GM12864 (cell line): ENCODE measurements around the gene FGFR3.

ENCODE experiments used
- DNase-seq: peaks from one replicate; pipeline ENCODE4 v3.0.0-alpha.2; 2011; ENCODE audit warnings: low read depth
- H3K4me3 ChIP-seq: 2 replicates; pipeline ENCODE4 v1.5.1; 2011; ENCODE audit warnings: mild to moderate bottlenecking, low read depth, low read length, control low read depth
- TF ChIP-seq, protein P1 (sequence below): IDR thresholded peaks from 2 replicates; pipeline ENCODE4 v1.5.1; 2011; ENCODE audit warnings: low read depth, mild to moderate bottlenecking, moderate library complexity, low read length, control low read depth, inconsistent platforms; ENCODE audit errors: missing control alignments

The FGFR3 gene

DNA sequence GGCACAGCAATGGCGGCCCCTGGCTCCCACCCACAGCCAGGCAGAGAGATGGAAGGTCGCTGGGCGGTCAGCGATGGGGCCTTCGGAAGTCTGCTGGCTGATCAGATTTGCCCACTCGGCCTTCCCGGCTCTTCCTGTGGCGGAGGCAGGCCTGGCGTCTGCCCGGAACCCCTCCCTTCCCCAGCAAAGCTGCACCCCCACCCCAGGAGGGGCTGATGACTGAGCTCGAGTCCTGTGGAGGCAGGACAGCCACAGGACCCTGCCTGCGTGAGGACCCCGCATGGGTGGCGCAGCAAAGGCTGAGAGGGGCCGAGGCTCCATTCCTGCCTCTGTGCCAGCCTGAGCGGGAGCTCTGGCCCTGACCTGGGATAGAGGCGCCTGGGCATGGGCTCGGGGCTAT is 37.0 kb upstream of the FGFR3 start:
- TF ChIP-seq, protein P1, sequence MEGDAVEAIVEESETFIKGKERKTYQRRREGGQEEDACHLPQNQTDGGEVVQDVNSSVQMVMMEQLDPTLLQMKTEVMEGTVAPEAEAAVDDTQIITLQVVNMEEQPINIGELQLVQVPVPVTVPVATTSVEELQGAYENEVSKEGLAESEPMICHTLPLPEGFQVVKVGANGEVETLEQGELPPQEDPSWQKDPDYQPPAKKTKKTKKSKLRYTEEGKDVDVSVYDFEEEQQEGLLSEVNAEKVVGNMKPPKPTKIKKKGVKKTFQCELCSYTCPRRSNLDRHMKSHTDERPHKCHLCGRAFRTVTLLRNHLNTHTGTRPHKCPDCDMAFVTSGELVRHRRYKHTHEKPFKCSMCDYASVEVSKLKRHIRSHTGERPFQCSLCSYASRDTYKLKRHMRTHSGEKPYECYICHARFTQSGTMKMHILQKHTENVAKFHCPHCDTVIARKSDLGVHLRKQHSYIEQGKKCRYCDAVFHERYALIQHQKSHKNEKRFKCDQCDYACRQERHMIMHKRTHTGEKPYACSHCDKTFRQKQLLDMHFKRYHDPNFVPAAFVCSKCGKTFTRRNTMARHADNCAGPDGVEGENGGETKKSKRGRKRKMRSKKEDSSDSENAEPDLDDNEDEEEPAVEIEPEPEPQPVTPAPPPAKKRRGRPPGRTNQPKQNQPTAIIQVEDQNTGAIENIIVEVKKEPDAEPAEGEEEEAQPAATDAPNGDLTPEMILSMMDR, result no peak

GRCh38 chr4:1756893-1757779 is 36.0 kb upstream of the FGFR3 start:
- TF ChIP-seq, protein P1, result no peak
- H3K4me3 ChIP-seq, result no peak overlapping the region
- DNase-seq, result no peak

More for the DNA sequence above, 37.0 kb upstream of the FGFR3 start:
- H3K4me3 ChIP-seq, result no peak overlapping the region
- no peak for DNase-seq

GRCh38 chr4:1757836-1758235 is 35.3 kb upstream of the FGFR3 start:
- no peak for DNase-seq
- TF ChIP-seq, protein P1, result no peak
- H3K4me3 ChIP-seq, result no peak overlapping the region

- TF ChIP-seq, protein P1, result no peak
- no peak overlapping the region for H3K4me3 ChIP-seq
- DNase-seq, result no peak
Observed at GRCh38 chr4:1758306-1759121, 34.6 kb upstream of the FGFR3 start.

DNA sequence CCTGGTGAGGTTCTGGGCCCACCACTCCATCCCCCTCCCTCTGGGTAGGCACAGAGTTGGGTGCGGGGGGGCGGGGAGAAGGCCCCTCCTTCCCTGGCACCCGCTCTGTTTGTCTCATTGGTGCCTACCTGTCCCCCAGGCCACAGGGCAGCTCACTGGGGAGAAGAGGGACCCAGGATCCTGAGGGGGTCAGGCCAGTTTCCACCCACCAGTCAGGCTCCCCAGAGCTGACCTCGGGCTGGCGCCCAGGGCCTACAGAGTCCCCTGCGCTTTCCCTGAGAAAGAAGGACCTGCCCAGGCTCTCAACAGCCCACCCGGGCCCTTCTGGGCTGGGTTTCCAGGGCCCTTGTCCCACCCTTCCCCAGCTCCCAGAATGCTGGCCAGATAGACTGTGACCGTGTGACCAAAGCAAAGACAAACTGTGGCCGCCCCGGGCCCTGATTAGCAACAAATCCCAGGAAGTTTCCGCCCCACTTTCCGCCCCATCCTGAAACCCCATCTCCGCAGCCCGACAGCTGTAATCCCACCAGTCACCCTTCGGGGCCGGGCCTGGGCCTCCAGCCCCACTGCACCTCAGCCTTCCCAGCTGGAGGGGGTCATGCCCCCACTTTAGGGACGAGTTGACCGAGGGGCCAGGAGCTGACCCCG is 33.8 kb upstream of the FGFR3 start:
- TF ChIP-seq, protein P1, result no peak
- no peak overlapping the region for H3K4me3 ChIP-seq
- no peak for DNase-seq

DNA sequence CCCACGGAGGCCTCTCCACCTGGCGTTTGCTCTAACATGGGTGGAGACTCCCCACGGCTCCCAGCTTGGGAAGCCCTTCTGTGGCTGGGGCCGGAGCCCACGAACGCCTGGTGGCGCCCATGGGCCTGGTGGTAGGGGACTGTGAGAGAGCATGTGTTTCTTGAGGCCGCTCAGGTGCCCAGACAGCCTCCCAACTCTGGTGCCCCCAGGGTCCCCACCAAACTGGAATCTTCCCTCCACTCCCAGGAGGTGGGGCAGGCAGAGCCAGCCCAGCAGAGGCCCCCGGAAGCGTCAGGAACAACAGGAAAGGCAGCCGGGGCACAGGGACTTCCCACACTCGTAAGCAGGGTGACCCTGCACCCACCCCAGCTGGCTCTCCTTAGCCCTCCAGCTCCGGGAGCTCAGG is 33.3 kb upstream of the FGFR3 start:
- DNase-seq, result no peak
- TF ChIP-seq, protein P1, result no peak
- H3K4me3 ChIP-seq, result no peak overlapping the region
